Panc1 (cell line): ENCODE results near the gene MAFB. TPM values are rescaled to one million over a fixed set of nuclear protein-coding genes. Genes with fewer than 3 reads are reported as not detected.

Source experiments
- ATAC-seq: fragments of 200-7000 bp; cut with Tn5 transposase; 2 replicates; pipeline ENCODE4 v1.9.1; 2020; ENCODE audit warnings: mild to moderate bottlenecking, moderate library complexity
- BruUV-seq: library from RNA; stranded (reverse); fragments of 400-500 nt; replicated peaks from 2 replicates; lab custom pipeline; 2021; lab: Mats Ljungman, UMichigan
- CTCF ChIA-PET: fragments of 300-600 bp; sonication (Branson Sonifier 250); formaldehyde crosslinking; loops from one replicate; lab custom pipeline; 2022; ENCODE audit warnings: antibody characterized with exemption; lab: Charles Lee
- POLR2A ChIA-PET: fragments of 300-600 bp; sonication (Branson Sonifier 250); formaldehyde crosslinking; loops from one replicate; lab custom pipeline; 2022; ENCODE audit warnings: antibody characterized with exemption; lab: Charles Lee
- DNase-seq: peaks from one replicate; pipeline ENCODE4 v3.0.0-alpha.2; 2010; ENCODE audit warnings: low read depth, low spot score
- H3K27ac ChIP-seq: 2 replicates; pipeline ENCODE4 v1.5.1; 2011; ENCODE audit warnings: mild to moderate bottlenecking, low read length, inconsistent platforms
- H3K27me3 ChIP-seq: fragments of 200-500 bp; sonication (Bioruptor generic); 2 replicates; pipeline ENCODE4 v1.6.0; 2014; ENCODE audit warnings: low read length, inconsistent platforms; ENCODE audit not compliant: control insufficient read depth, insufficient read depth
- H3K36me3 ChIP-seq: fragments of 200-500 bp; sonication (Bioruptor generic); 2 replicates; pipeline ENCODE4 v1.5.1; 2014; ENCODE audit warnings: inconsistent platforms, mild to moderate bottlenecking, low read length, moderate library complexity; ENCODE audit not compliant: control insufficient read depth, insufficient read depth
- H3K4me1 ChIP-seq: 2 replicates; pipeline ENCODE4 v1.5.1; 2011; ENCODE audit warnings: inconsistent platforms, mild to moderate bottlenecking, low read length, moderate library complexity; ENCODE audit not compliant: control insufficient read depth, insufficient read depth
- H3K4me3 ChIP-seq, 2 experiments: 2 replicates each; pipeline ENCODE4 v1.5.1; 2011 to 2012; ENCODE audit warnings: low read depth in 2 of 2, low read length in 2 of 2, mild to moderate bottlenecking in 2 of 2, inconsistent platforms in 1 of 2, moderate library complexity in 1 of 2
- H3K9me3 ChIP-seq: fragments of 200-500 bp; sonication (Bioruptor generic); 2 replicates; pipeline ENCODE4 v1.5.1; 2014; ENCODE audit warnings: low read depth, mild to moderate bottlenecking, inconsistent platforms, low read length, moderate library complexity; ENCODE audit not compliant: control insufficient read depth, insufficient read depth
- CTCF ChIP-seq: fragments of 450-650 bp; IDR thresholded peaks from 2 replicates; pipeline ENCODE4 v1.5.1; 2017; ENCODE audit warnings: mild to moderate bottlenecking
- POLR2AphosphoS5 ChIP-seq: IDR thresholded peaks from 2 replicates; pipeline ENCODE4 v1.6.1; 2012; ENCODE audit warnings: mild to moderate bottlenecking, low read depth, low read length, moderate library complexity
- REST ChIP-seq, 2 experiments: IDR thresholded peaks; 2 replicates each; pipeline ENCODE4 v1.6.1; 2011 to 2012; ENCODE audit warnings: low read depth in 2 of 2, control low read depth in 1 of 2, low read length in 1 of 2, mild to moderate bottlenecking in 1 of 2, moderate library complexity in 1 of 2; ENCODE audit not compliant: insufficient read depth in 1 of 2
- SIN3A ChIP-seq: IDR thresholded peaks from 2 replicates; pipeline ENCODE4 v1.6.1; 2012; ENCODE audit warnings: low read depth, mild to moderate bottlenecking, low read length, moderate library complexity, borderline replicate concordance; ENCODE audit not compliant: insufficient read depth
- TCF7L2 ChIP-seq: IDR thresholded peaks from 2 replicates; pipeline ENCODE4 v1.6.1; 2011; ENCODE audit warnings: mild to moderate bottlenecking, low read depth, low read length, inconsistent platforms
- in situ Hi-C: cut with HindIII; loops from 2 replicates; pipeline ENCODE4 v1.10.0; 2016; ENCODE audit warnings: low sequenced_read_pairs, low pct_unique_long_range_greater_than_20kb
- intact Hi-C: fragments of 100-400 bp; cut with micrococcal nuclease; formaldehyde crosslinking; loops from one replicate; pipeline ENCODE4 v1.10.0; 2022; ENCODE audit not compliant: unreplicated experiment
- total RNA-seq: library from RNA; stranded (reverse); gene quantifications from one replicate; pipeline ENCODE4 v1.2.1, GENCODE V29; 2021; ENCODE audit not compliant: unreplicated experiment

The MAFB gene
- total RNA-seq, 1 experiment from 2014 or later: 0.28 TPM

GRCh38 chr20:40698744-40699143 is 9.7 kb upstream of the MAFB start:
- ChIA-PET POLR2A (no interaction called here), CTCF (no interaction called here)
- Histone ChIP-seq H3K36me3 (no peaks in the 10 kb centered on the region), H3K4me1 (no peaks in the 10 kb centered on the region), H3K27ac (no peak overlapping the region), H3K4me3 (no peak overlapping the region), H3K9me3 (no peaks in the 10 kb centered on the region), H3K27me3 (peaks cover 8% of the 10 kb centered on the region)
- DNase-seq (no peak), ATAC-seq (no peak)
- intact Hi-C loops (no loop called here), in situ Hi-C loops (no loop called here)
- no peak for TF ChIP-seq POLR2AphosphoS5
- TF ChIP-seq SIN3A: no peak
- no TSS peak for BruUV-seq

GRCh38 chr20:40698281-40698680 is 9.2 kb upstream of the MAFB start:
- ATAC-seq (no peak), DNase-seq (no peak)
- in situ Hi-C loops: no loop called here
- H3K27ac ChIP-seq: no peak overlapping the region
- no TSS peak for BruUV-seq
- H3K27me3 ChIP-seq: peaks cover 11% of the 10 kb centered on the region
- CTCF ChIA-PET: no interaction called here
- no peaks in the 10 kb centered on the region for H3K36me3 ChIP-seq
- no peaks in the 10 kb centered on the region for H3K4me1 ChIP-seq
- intact Hi-C loops: no loop called here
- H3K9me3 ChIP-seq: no peaks in the 10 kb centered on the region
- no peak for TF ChIP-seq TCF7L2
- TF ChIP-seq REST (IDR thresholded peaks at IDR 0.05; ENCODE audit: insufficient read depth in 1 of 2, low read depth in 2 of 2, low read length in 1 of 2): no peak
- TF ChIP-seq CTCF: no peak
- no peak for TF ChIP-seq POLR2AphosphoS5
- no peak for TF ChIP-seq SIN3A
- POLR2A ChIA-PET: no interaction called here
- H3K4me3 ChIP-seq: no peak overlapping the region

GRCh38 chr20:40697541-40697940 is 8.5 kb upstream of the MAFB start:
- intact Hi-C loops: no loop called here

More at GRCh38 chr20:40697541-40697940, 8.5 kb upstream of the MAFB start:
- ATAC-seq (no peak), DNase-seq (no peak)
- H3K27me3 ChIP-seq: peaks cover 10% of the 10 kb centered on the region
- no peak overlapping the region for H3K27ac ChIP-seq
- no peaks in the 10 kb centered on the region for H3K36me3 ChIP-seq
- no peaks in the 10 kb centered on the region for H3K9me3 ChIP-seq
- CTCF ChIA-PET: no interaction called here
- in situ Hi-C loops: no loop called here
- H3K4me3 ChIP-seq: no peak overlapping the region
- no peaks in the 10 kb centered on the region for H3K4me1 ChIP-seq
- no peak for TF ChIP-seq POLR2AphosphoS5
- no peak for TF ChIP-seq CTCF
- no peak for TF ChIP-seq SIN3A
- no peak for TF ChIP-seq TCF7L2
- BruUV-seq: no TSS peak
- POLR2A ChIA-PET: no interaction called here
